ENCODE data around the gene LMBRD2.

GRCh38 chr5:36073595-36074216, 78.0 kb downstream of the LMBRD2 start:
- TF ChIP-seq TCF12 (IDR thresholded peaks at IDR 0.05; ENCODE audit: low read depth, low read length): no peak
- no peak for TF ChIP-seq E4F1 (IDR thresholded peaks at IDR 0.05; ENCODE audit: borderline replicate concordance, partially characterized antibody)
- no peak for TF ChIP-seq EP300 (IDR thresholded peaks at IDR 0.05; ENCODE audit: borderline replicate concordance in 1 of 2, control insufficient read depth in 1 of 2, low read depth in 2 of 2, low read length in 2 of 2)
- TF ChIP-seq LARP7 (IDR thresholded peaks at IDR 0.05): no peak
